Nephron progenitor cell (in vitro differentiated cells): ENCODE measurements around the gene GPR82.

ENCODE experiments used
- DNase-seq: peaks from one replicate; pipeline ENCODE4 v3.0.0; 2021
- H3K27ac Mint-ChIP-seq: 2 replicates; pipeline ENCODE4 v1.8.0; 2021; ENCODE audit warnings: mild to moderate bottlenecking, moderate library complexity, mixed read lengths
- H3K27me3 Mint-ChIP-seq: 2 replicates; pipeline ENCODE4 v1.8.0; 2021; ENCODE audit warnings: mild to moderate bottlenecking, low read depth, mixed read lengths; ENCODE audit not compliant: poor library complexity
- H3K36me3 Mint-ChIP-seq: 2 replicates; pipeline ENCODE4 v1.8.0; 2021; ENCODE audit warnings: low read depth, mixed read lengths
- H3K4me1 Mint-ChIP-seq: 2 replicates; pipeline ENCODE4 v1.8.0; 2021; ENCODE audit warnings: mixed read lengths
- H3K4me3 Mint-ChIP-seq: 2 replicates; pipeline ENCODE4 v1.8.0; 2021; ENCODE audit warnings: mild to moderate bottlenecking, moderate library complexity, mixed read lengths
- H3K9me3 Mint-ChIP-seq: 2 replicates; pipeline ENCODE4 v1.8.0; 2021; ENCODE audit warnings: mild to moderate bottlenecking, moderate library complexity, mixed read lengths
- CTCF ChIP-seq: fragments of 200-600 bp; sonication (generic); IDR thresholded peaks from 2 replicates; pipeline ENCODE4 v1.5.0; 2021; ENCODE audit warnings: antibody characterized with exemption

GPR82 gene

GRCh38 chrX:41761169-41761568 lies 37.2 kb downstream of the GPR82 start:
- no peak for DNase-seq
- no peak overlapping the region for H3K4me3 Mint-ChIP-seq

GRCh38 chrX:41761702-41762101 lies 37.7 kb downstream of the GPR82 start:
- Mint-ChIP-seq H3K27me3 (no peaks in the 10 kb centered on the region), H3K4me3 (no peak overlapping the region), H3K9me3 (peaks cover 5% of the 10 kb centered on the region), H3K4me1 (no peaks in the 10 kb centered on the region), H3K36me3 (no peaks in the 10 kb centered on the region), H3K27ac (no peak overlapping the region)
- TF ChIP-seq CTCF = no peak
- DNase-seq = no peak

More at GRCh38 chrX:41761169-41761568, 37.2 kb downstream of the GPR82 start:
- H3K9me3 Mint-ChIP-seq = peaks cover 5% of the 10 kb centered on the region
- H3K36me3 Mint-ChIP-seq = no peaks in the 10 kb centered on the region
- H3K27ac Mint-ChIP-seq = peak overlapping the region; percentile 93
- no peak for TF ChIP-seq CTCF
- no peaks in the 10 kb centered on the region for H3K4me1 Mint-ChIP-seq
- H3K27me3 Mint-ChIP-seq = no peaks in the 10 kb centered on the region

DNA sequence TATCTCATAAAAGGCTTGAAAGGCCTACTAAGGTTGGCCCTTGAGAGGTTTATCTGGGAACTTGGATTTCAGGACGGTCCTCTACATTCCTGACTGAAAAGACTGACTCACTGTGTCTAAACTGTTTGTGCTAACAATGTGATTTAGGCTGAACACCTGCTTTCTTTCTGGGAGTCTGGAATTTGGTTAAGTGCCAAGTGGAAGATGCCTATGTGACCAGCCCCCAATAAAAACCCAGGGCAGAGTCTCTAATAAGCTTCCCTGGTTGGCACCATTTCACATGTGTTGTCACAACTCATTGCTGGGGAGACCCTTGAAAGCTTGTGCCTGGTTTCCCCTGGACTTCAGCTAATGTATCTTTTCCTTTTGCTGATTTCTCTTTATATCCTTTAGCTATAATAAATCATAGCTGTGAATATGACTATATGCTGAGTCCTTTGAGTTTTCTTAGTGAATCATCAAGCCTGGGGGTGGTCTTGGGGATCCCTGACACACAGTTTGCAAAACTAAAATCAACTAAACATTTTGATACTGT lies 55.1 kb downstream of the GPR82 start:
- Mint-ChIP-seq H3K4me1 (peaks cover 9% of the 10 kb centered on the region), H3K9me3 (peaks cover 14% of the 10 kb centered on the region), H3K27me3 (no peaks in the 10 kb centered on the region), H3K27ac (no peak overlapping the region), H3K36me3 (peaks cover 30% of the 10 kb centered on the region), H3K4me3 (no peak overlapping the region)
- no peak for DNase-seq
- no peak for TF ChIP-seq CTCF
